HTERT RPE-1 (cell line): ENCODE measurements around the gene ZFC3H1.
"Not testable (repeated sequence)": the region's sequence is repeated elsewhere in the genome, so short reads cannot be mapped to it uniquely, and the experiment has no call there.

ENCODE experiments used
- in situ Hi-C: fragments of 300-500 bp; cut with MboI; formaldehyde crosslinking; loops from 4 replicates; pipeline ENCODE4 v1.14.3; 2020; ENCODE audit warnings: low sequenced_read_pairs

The ZFC3H1 gene

GRCh38 chr12:71582925-71583324 lies 80.7 kb downstream of the ZFC3H1 start:
- in situ Hi-C loops: no loop called here

- in situ Hi-C loops: no loop called here
Observed at GRCh38 chr12:71581206-71581605, 82.4 kb downstream of the ZFC3H1 start.

GRCh38 chr12:71578694-71579258 lies 84.9 kb downstream of the ZFC3H1 start:
- in situ Hi-C loops: no loop called here

- in situ Hi-C loops: no loop called here
Observed at GRCh38 chr12:71576496-71576895, 87.2 kb downstream of the ZFC3H1 start.

GRCh38 chr12:71569885-71570284 lies 93.8 kb downstream of the ZFC3H1 start:
- in situ Hi-C loops: not testable (repeated sequence)

- in situ Hi-C loops: no loop called here
Observed at GRCh38 chr12:71567537-71567936, 96.1 kb downstream of the ZFC3H1 start.

GRCh38 chr12:71566655-71567054 lies 97.0 kb downstream of the ZFC3H1 start:
- in situ Hi-C loops: no loop called here

GRCh38 chr12:71565535-71565934 lies 98.1 kb downstream of the ZFC3H1 start:
- in situ Hi-C loops: no loop called here

- in situ Hi-C loops: no loop called here
Observed at GRCh38 chr12:71562676-71563595, 100.7 kb downstream of the ZFC3H1 start.
